ENCODE results near the gene NFATC2. TPM values are rescaled to one million over a fixed set of nuclear protein-coding genes. Genes with fewer than 3 reads are reported as not detected.

The NFATC2 gene
- total and polyA plus RNA-seq, 2 experiments from 2014 or later = 0.52 to 0.59 TPM

GRCh38 chr20:51584737-51585136 lies 42.2 kb upstream of the NFATC2 start:
- no peak overlapping the region for H3K4me3 Mint-ChIP-seq
- Histone ChIP-seq H3K27me3 (ENCODE audit: insufficient read depth) (no peaks in the 10 kb centered on the region), H3K4me1 (ENCODE audit: insufficient read depth) (no peaks in the 10 kb centered on the region), H3K9me2 (ENCODE audit: insufficient read depth) (peaks cover 8% of the 10 kb centered on the region; the same call in 1 of the 2 replicates), H3K27ac (ENCODE audit: low read depth) (no peak overlapping the region), H3K36me3 (ENCODE audit: insufficient read depth) (no peaks in the 10 kb centered on the region), H4K20me1 (replicated peaks; ENCODE audit: insufficient read depth) (no peaks in the 10 kb centered on the region), H3K4me2 (no peak overlapping the region), H3K79me2 (replicated peaks; ENCODE audit: insufficient read depth) (no peaks in the 10 kb centered on the region), H3K4me3 (no peak overlapping the region), H3F3A (replicated peaks; ENCODE audit: low read depth) (no peaks in the 10 kb centered on the region), H2AFZ (no peak overlapping the region)
- peaks cover 9% of the 10 kb centered on the region for H3K27me3 Mint-ChIP-seq (ENCODE audit: insufficient read depth, low read depth, poor library complexity)
- TF ChIP-seq ZNF331 (CRISPR knock-in tag; IDR thresholded peaks at IDR 0.05; ENCODE audit: low read depth) (no peak), EZH2 (IDR thresholded peaks at IDR 0.05; ENCODE audit: low read depth, unreplicated experiment) (no peak), POLR2AphosphoS5 (IDR thresholded peaks at IDR 0.05; ENCODE audit: low read depth) (no peak), CTCF (conservative IDR thresholded peaks at IDR 0.05; ENCODE audit: low read depth in 2 of 2) (no peak), JUNB (IDR thresholded peaks at IDR 0.05; ENCODE audit: unreplicated experiment) (no peak), STAT1 (IDR thresholded peaks at IDR 0.05; ENCODE audit: unreplicated experiment) (no peak), ZNF114 (CRISPR knock-in tag; IDR thresholded peaks at IDR 0.05) (no peak), NANOG (IDR thresholded peaks at IDR 0.05; ENCODE audit: borderline replicate concordance) (no peak), ETS1 (IDR thresholded peaks at IDR 0.05) (no peak), CREB1 (CRISPR knock-in tag; IDR thresholded peaks at IDR 0.05; ENCODE audit: low read depth) (no peak), ZNF462 (CRISPR knock-in tag; IDR thresholded peaks at IDR 0.05) (no peak), EZH2phosphoT487 (IDR thresholded peaks at IDR 0.05; ENCODE audit: unreplicated experiment) (no peak), REST (IDR thresholded peaks at IDR 0.05; ENCODE audit: unreplicated experiment) (no peak)
- H3K9me3 Mint-ChIP-seq = no peaks in the 10 kb centered on the region
- no peaks in the 10 kb centered on the region for H3K4me1 Mint-ChIP-seq
- H3K27ac Mint-ChIP-seq = no peak overlapping the region
- DNase-seq (ENCODE audit: low spot score) (no peak), ATAC-seq (no peak)
- no peaks in the 10 kb centered on the region for H3K36me3 Mint-ChIP-seq (ENCODE audit: low read depth)
